ENCODE data around the gene PTPN14. TPM values are rescaled to one million over a fixed set of nuclear protein-coding genes. Genes with fewer than 3 reads are reported as not detected.

Gene PTPN14
- total and polyA plus RNA-seq, 2 of the 8 experiments (the other 6 are each of a cell fraction or from before 2014, with no cell fraction given), result 14.4 to 93.6 TPM

GRCh38 chr1:214301526-214301925 is 249.9 kb downstream of the PTPN14 start (continued):
- TF ChIP-seq, protein P1, sequence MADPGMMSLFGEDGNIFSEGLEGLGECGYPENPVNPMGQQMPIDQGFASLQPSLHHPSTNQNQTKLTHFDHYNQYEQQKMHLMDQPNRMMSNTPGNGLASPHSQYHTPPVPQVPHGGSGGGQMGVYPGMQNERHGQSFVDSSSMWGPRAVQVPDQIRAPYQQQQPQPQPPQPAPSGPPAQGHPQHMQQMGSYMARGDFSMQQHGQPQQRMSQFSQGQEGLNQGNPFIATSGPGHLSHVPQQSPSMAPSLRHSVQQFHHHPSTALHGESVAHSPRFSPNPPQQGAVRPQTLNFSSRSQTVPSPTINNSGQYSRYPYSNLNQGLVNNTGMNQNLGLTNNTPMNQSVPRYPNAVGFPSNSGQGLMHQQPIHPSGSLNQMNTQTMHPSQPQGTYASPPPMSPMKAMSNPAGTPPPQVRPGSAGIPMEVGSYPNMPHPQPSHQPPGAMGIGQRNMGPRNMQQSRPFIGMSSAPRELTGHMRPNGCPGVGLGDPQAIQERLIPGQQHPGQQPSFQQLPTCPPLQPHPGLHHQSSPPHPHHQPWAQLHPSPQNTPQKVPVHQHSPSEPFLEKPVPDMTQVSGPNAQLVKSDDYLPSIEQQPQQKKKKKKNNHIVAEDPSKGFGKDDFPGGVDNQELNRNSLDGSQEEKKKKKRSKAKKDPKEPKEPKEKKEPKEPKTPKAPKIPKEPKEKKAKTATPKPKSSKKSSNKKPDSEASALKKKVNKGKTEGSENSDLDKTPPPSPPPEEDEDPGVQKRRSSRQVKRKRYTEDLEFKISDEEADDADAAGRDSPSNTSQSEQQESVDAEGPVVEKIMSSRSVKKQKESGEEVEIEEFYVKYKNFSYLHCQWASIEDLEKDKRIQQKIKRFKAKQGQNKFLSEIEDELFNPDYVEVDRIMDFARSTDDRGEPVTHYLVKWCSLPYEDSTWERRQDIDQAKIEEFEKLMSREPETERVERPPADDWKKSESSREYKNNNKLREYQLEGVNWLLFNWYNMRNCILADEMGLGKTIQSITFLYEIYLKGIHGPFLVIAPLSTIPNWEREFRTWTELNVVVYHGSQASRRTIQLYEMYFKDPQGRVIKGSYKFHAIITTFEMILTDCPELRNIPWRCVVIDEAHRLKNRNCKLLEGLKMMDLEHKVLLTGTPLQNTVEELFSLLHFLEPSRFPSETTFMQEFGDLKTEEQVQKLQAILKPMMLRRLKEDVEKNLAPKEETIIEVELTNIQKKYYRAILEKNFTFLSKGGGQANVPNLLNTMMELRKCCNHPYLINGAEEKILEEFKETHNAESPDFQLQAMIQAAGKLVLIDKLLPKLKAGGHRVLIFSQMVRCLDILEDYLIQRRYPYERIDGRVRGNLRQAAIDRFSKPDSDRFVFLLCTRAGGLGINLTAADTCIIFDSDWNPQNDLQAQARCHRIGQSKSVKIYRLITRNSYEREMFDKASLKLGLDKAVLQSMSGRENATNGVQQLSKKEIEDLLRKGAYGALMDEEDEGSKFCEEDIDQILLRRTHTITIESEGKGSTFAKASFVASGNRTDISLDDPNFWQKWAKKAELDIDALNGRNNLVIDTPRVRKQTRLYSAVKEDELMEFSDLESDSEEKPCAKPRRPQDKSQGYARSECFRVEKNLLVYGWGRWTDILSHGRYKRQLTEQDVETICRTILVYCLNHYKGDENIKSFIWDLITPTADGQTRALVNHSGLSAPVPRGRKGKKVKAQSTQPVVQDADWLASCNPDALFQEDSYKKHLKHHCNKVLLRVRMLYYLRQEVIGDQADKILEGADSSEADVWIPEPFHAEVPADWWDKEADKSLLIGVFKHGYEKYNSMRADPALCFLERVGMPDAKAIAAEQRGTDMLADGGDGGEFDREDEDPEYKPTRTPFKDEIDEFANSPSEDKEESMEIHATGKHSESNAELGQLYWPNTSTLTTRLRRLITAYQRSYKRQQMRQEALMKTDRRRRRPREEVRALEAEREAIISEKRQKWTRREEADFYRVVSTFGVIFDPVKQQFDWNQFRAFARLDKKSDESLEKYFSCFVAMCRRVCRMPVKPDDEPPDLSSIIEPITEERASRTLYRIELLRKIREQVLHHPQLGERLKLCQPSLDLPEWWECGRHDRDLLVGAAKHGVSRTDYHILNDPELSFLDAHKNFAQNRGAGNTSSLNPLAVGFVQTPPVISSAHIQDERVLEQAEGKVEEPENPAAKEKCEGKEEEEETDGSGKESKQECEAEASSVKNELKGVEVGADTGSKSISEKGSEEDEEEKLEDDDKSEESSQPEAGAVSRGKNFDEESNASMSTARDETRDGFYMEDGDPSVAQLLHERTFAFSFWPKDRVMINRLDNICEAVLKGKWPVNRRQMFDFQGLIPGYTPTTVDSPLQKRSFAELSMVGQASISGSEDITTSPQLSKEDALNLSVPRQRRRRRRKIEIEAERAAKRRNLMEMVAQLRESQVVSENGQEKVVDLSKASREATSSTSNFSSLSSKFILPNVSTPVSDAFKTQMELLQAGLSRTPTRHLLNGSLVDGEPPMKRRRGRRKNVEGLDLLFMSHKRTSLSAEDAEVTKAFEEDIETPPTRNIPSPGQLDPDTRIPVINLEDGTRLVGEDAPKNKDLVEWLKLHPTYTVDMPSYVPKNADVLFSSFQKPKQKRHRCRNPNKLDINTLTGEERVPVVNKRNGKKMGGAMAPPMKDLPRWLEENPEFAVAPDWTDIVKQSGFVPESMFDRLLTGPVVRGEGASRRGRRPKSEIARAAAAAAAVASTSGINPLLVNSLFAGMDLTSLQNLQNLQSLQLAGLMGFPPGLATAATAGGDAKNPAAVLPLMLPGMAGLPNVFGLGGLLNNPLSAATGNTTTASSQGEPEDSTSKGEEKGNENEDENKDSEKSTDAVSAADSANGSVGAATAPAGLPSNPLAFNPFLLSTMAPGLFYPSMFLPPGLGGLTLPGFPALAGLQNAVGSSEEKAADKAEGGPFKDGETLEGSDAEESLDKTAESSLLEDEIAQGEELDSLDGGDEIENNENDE (IDR thresholded peaks at IDR 0.05; ENCODE audit: insufficient replicate concordance, low read length), result no peak
- TF ChIP-seq ZNF274 (IDR thresholded peaks at IDR 0.05; ENCODE audit: borderline replicate concordance, extremely low read depth, low read length) (no peak), PHF8 (conservative IDR thresholded peaks at IDR 0.05; ENCODE audit: low read depth, low read length) (no peak), JUND (IDR thresholded peaks at IDR 0.05; ENCODE audit: low read length) (no peak), SRF (IDR thresholded peaks at IDR 0.05; ENCODE audit: low read depth, low read length) (no peak)
